ENCODE measurements around the gene KRT76.

KRT76 gene

GRCh38 chr12:52788192-52788875 is 11.2 kb upstream of the KRT76 start:
- no peak overlapping the region for H3K4me3 ChIP-seq (ENCODE audit: low read depth, low read length)
- H3K9ac ChIP-seq (ENCODE audit: low read length) = no peak overlapping the region
- H3K36me3 ChIP-seq (ENCODE audit: control insufficient read depth, insufficient read depth, low read length) = no peaks in the 10 kb centered on the region
- peaks cover 6% of the 10 kb centered on the region; the same call in 1 of the 2 replicates for H3K27me3 ChIP-seq (ENCODE audit: control insufficient read depth, insufficient read depth, low read length)
- H3K4me1 ChIP-seq (ENCODE audit: control insufficient read depth, insufficient read depth, low read length) = no peaks in the 10 kb centered on the region
- H3K27ac ChIP-seq (ENCODE audit: low read depth, low read length) = no peak overlapping the region
- H3K9me3 ChIP-seq (ENCODE audit: control insufficient read depth, insufficient read depth, low read depth, low read length) = no peaks in the 10 kb centered on the region

DNA sequence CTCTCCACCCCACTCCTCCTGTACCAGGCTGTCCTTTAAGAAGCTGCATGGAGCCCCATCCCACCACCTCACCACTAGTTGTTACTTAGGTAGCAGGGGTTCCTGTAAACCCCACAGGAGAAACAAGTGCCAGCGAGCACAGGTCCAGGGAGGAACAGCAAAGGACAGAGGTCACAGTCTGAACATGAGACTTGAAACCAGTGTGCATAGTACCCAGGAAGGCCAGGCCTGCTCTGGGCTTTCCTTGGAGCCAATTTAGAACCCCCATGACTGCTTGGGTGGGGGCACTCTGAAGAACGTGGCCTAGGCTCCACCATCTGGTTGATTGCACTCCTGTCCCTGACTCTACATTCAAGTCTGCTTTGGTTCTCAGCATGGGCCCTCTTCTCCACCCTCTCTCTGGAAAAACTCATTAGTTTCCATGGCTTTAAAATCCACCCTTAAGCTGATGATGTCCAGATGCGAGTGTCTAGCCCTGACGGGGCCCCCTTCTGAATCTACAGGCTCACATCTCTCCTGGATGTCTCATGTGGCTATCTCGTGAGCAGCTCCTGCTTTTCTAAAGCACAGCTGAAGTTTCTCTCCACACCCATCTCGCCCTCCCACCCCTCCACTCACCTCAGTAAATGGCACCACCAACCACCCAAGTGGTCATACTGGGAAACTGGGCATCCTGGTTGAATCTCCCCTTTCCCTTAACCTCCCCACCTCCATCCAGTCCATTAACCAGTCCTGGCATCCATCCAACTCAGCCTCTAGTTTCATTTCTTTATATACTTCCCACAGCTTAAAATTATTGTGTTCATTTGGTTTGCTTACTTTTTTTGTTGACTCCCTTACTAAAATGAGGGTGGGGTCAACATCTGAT is 10.4 kb upstream of the KRT76 start:
- Histone ChIP-seq H3K4me3 (ENCODE audit: low read depth, low read length) (no peak overlapping the region), H3K9me3 (ENCODE audit: control insufficient read depth, insufficient read depth, low read depth, low read length) (no peaks in the 10 kb centered on the region), H3K4me1 (ENCODE audit: control insufficient read depth, insufficient read depth, low read length) (no peaks in the 10 kb centered on the region), H3K9ac (ENCODE audit: low read length) (no peak overlapping the region), H3K27me3 (ENCODE audit: control insufficient read depth, insufficient read depth, low read length) (peaks cover 7% of the 10 kb centered on the region), H3K27ac (ENCODE audit: low read depth, low read length) (no peak overlapping the region), H3K36me3 (ENCODE audit: control insufficient read depth, insufficient read depth, low read length) (no peaks in the 10 kb centered on the region)

- no peaks in the 10 kb centered on the region for H3K4me1 ChIP-seq (ENCODE audit: control insufficient read depth, insufficient read depth, low read length)
- H3K4me3 ChIP-seq (ENCODE audit: low read depth, low read length) = no peak overlapping the region
- no peaks in the 10 kb centered on the region for H3K9me3 ChIP-seq (ENCODE audit: control insufficient read depth, insufficient read depth, low read depth, low read length)
- peaks cover 25% of the 10 kb centered on the region for H3K27me3 ChIP-seq (ENCODE audit: control insufficient read depth, insufficient read depth, low read length)
- H3K36me3 ChIP-seq (ENCODE audit: control insufficient read depth, insufficient read depth, low read length) = no peaks in the 10 kb centered on the region
- H3K27ac ChIP-seq (ENCODE audit: low read depth, low read length) = no peak overlapping the region
- H3K9ac ChIP-seq (ENCODE audit: low read length) = no peak overlapping the region
Observed at GRCh38 chr12:52784909-52785308, 7.8 kb upstream of the KRT76 start.

- Histone ChIP-seq H3K27ac (ENCODE audit: low read depth, low read length) (no peak overlapping the region), H3K36me3 (ENCODE audit: control insufficient read depth, insufficient read depth, low read length) (no peaks in the 10 kb centered on the region), H3K27me3 (ENCODE audit: control insufficient read depth, insufficient read depth, low read length) (peaks cover 29% of the 10 kb centered on the region), H3K4me3 (ENCODE audit: low read depth, low read length) (no peak overlapping the region), H3K9ac (ENCODE audit: low read length) (no peak overlapping the region), H3K4me1 (ENCODE audit: control insufficient read depth, insufficient read depth, low read length) (no peaks in the 10 kb centered on the region), H3K9me3 (ENCODE audit: control insufficient read depth, insufficient read depth, low read depth, low read length) (no peaks in the 10 kb centered on the region)
Observed at GRCh38 chr12:52783563-52784316, 6.6 kb upstream of the KRT76 start.

DNA sequence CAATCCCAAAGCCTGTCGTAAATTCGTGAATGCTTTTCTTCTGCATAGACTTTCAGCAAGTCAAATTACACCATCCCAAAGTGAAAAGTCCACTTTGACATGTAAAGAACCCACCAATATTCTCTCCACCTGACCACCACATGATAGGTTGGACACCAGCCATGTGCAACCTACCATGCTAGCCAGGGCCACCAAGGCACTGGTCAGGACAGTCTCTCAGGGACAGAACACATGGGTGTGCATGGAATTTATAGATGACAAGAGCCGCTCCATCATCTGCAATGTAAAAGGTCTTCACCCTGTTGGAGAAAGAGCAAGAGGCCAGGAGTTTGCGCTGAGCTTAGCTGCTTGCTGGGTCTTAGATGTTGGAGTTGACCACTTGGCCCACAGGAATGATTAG is 5.4 kb upstream of the KRT76 start:
- H3K27me3 ChIP-seq (ENCODE audit: control insufficient read depth, insufficient read depth, low read length) = peaks cover 32% of the 10 kb centered on the region

DNA sequence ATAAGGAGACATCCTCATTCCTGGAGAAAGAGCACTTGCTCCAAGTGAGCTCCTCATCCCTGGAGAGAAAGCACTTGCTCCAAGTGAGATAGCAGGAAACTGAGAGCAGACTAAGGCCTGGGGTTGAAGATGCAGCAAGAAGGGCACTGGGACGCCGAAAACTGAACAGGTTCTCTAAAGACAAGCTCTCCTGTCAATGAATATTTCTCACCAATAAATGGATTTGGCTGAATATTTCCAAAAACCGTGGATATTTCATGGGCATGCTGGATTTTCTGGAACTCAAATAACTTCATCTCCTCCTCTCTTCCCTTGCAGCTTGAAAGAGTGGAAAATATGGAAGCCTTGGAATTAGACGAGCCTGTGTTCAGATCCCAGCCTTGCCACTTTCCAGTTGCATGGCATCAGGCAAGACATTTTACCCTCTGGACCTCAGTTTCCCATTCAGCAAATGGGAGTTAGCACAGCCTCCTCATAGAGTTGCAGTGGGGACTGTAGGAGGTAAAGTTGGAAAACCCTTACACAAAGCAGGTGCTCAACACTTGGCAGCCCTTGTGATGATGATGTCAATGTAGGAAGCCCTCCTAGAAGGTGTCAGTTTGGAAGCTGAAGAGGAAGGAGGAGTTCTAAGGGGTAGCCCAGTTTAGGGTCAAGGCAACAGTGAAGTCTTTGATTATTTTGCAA is 4.4 kb upstream of the KRT76 start:
- Histone ChIP-seq H3K27me3 (ENCODE audit: control insufficient read depth, insufficient read depth, low read length) (peaks cover 38% of the 10 kb centered on the region), H3K9ac (ENCODE audit: low read length) (no peak overlapping the region), H3K9me3 (ENCODE audit: control insufficient read depth, insufficient read depth, low read depth, low read length) (no peaks in the 10 kb centered on the region), H3K4me1 (ENCODE audit: control insufficient read depth, insufficient read depth, low read length) (no peaks in the 10 kb centered on the region), H3K27ac (ENCODE audit: low read depth, low read length) (no peak overlapping the region), H3K36me3 (ENCODE audit: control insufficient read depth, insufficient read depth, low read length) (no peaks in the 10 kb centered on the region), H3K4me3 (ENCODE audit: low read depth, low read length) (no peak overlapping the region)

More for the DNA sequence above, 5.4 kb upstream of the KRT76 start:
- H3K9ac ChIP-seq (ENCODE audit: low read length) = no peak overlapping the region
- no peaks in the 10 kb centered on the region for H3K4me1 ChIP-seq (ENCODE audit: control insufficient read depth, insufficient read depth, low read length)
- no peak overlapping the region for H3K27ac ChIP-seq (ENCODE audit: low read depth, low read length)
- H3K9me3 ChIP-seq (ENCODE audit: control insufficient read depth, insufficient read depth, low read depth, low read length) = no peaks in the 10 kb centered on the region
- H3K4me3 ChIP-seq (ENCODE audit: low read depth, low read length) = no peak overlapping the region
- H3K36me3 ChIP-seq (ENCODE audit: control insufficient read depth, insufficient read depth, low read length) = no peaks in the 10 kb centered on the region

DNA sequence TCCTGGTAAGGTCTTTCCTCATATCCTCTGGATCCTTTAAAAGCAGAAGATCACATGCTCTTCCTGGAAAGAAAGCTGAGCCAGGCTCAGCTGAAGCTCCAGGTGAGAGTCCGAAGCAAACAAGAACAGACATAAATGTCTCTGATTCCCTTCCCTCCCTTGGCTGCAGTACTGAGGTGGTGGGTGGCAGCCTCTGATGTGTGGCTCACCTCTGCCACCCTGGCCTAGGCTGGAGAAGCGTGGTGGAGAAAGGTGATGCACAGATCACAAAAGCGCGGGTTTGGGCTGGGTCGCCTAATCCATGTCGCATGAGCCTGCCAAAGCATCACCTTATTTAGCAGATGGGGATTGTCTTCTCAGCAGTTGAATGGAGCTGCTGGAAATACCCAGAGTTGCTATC is 2.8 kb upstream of the KRT76 start:
- Histone ChIP-seq H3K9ac (ENCODE audit: low read length) (no peak overlapping the region), H3K36me3 (ENCODE audit: control insufficient read depth, insufficient read depth, low read length) (no peaks in the 10 kb centered on the region), H3K27ac (ENCODE audit: low read depth, low read length) (no peak overlapping the region), H3K4me3 (ENCODE audit: low read depth, low read length) (no peak overlapping the region), H3K9me3 (ENCODE audit: control insufficient read depth, insufficient read depth, low read depth, low read length) (no peaks in the 10 kb centered on the region), H3K27me3 (ENCODE audit: control insufficient read depth, insufficient read depth, low read length) (peaks cover 37% of the 10 kb centered on the region), H3K4me1 (ENCODE audit: control insufficient read depth, insufficient read depth, low read length) (no peaks in the 10 kb centered on the region)

DNA sequence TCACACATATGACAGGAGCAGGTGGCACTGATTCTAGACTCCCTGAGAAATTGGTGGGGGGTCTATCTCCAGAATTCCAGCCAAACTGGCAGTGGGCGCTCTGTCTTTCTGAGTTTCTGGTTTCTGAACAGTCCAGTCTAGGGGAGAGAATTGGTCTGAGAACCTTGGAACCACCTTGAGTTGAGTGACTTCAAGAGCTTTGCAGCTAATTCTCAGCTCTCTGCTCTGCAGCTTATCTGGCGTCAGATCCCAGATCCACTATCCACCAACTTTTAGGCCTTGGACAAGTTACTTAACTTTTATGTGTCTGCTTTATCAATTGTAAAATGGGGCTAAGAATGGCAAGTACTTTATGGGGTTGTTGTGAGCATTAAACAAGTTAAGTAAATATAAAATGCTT is 1.7 kb upstream of the KRT76 start:
- no peaks in the 10 kb centered on the region for H3K9me3 ChIP-seq (ENCODE audit: control insufficient read depth, insufficient read depth, low read depth, low read length)
- H3K9ac ChIP-seq (ENCODE audit: low read length) = no peak overlapping the region
- no peaks in the 10 kb centered on the region for H3K36me3 ChIP-seq (ENCODE audit: control insufficient read depth, insufficient read depth, low read length)
- H3K27me3 ChIP-seq (ENCODE audit: control insufficient read depth, insufficient read depth, low read length) = peaks cover 35% of the 10 kb centered on the region
- no peak overlapping the region for H3K27ac ChIP-seq (ENCODE audit: low read depth, low read length)
- no peaks in the 10 kb centered on the region for H3K4me1 ChIP-seq (ENCODE audit: control insufficient read depth, insufficient read depth, low read length)
- H3K4me3 ChIP-seq (ENCODE audit: low read depth, low read length) = no peak overlapping the region

DNA sequence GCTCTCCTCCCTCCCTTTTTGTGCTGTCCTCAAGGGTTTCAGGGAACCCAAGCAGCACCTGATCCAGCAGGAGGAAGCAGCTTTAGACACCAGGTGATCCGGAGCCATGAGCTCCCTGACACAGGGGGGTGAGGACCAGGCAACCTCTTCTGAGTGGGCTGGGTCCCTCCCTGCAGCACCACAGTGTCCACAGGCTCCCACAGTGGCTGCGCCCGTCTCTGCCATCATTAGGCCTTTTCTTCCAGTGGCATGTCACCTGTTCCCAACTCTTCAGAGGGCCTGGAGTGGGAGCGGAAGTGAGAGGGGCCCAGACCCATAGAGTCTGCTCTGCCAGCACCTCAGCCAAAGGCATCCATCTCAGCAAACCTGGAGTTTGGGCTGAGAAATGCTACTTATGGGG is 421 bp upstream of the KRT76 start:
- peaks cover 34% of the 10 kb centered on the region for H3K27me3 ChIP-seq (ENCODE audit: control insufficient read depth, insufficient read depth, low read length)
- no peak overlapping the region for H3K27ac ChIP-seq (ENCODE audit: low read depth, low read length)
- H3K9ac ChIP-seq (ENCODE audit: low read length) = no peak overlapping the region
- no peaks in the 10 kb centered on the region for H3K9me3 ChIP-seq (ENCODE audit: control insufficient read depth, insufficient read depth, low read depth, low read length)
- no peak overlapping the region for H3K4me3 ChIP-seq (ENCODE audit: low read depth, low read length)
- H3K4me1 ChIP-seq (ENCODE audit: control insufficient read depth, insufficient read depth, low read length) = no peaks in the 10 kb centered on the region
- no peaks in the 10 kb centered on the region for H3K36me3 ChIP-seq (ENCODE audit: control insufficient read depth, insufficient read depth, low read length)

DNA sequence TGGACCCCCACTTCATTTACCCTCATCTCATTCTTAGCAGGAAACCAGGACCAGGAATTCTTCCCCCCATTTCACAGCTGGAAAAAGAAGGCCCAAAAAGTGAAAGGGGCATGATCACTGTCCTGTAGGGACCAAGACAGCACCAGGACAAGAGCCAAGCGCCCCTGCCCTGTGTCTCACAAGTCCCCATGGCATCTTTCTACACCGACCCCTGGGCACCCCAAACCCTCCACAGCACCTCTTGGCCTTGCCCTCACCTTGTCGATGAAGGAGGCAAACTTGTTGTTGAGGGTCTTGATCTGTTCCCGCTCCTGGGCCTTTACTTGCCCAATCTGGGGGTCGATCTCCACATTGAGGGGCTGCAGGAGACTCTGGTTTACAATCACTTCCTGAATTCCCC is 710 bp downstream of the KRT76 start:
- no peaks in the 10 kb centered on the region for H3K36me3 ChIP-seq (ENCODE audit: control insufficient read depth, insufficient read depth, low read length)
- no peaks in the 10 kb centered on the region for H3K9me3 ChIP-seq (ENCODE audit: control insufficient read depth, insufficient read depth, low read depth, low read length)

More for the DNA sequence above, 710 bp downstream of the KRT76 start:
- Histone ChIP-seq H3K27ac (ENCODE audit: low read depth, low read length) (no peak overlapping the region), H3K4me3 (ENCODE audit: low read depth, low read length) (no peak overlapping the region), H3K9ac (ENCODE audit: low read length) (no peak overlapping the region), H3K27me3 (ENCODE audit: control insufficient read depth, insufficient read depth, low read length) (peaks cover 31% of the 10 kb centered on the region), H3K4me1 (ENCODE audit: control insufficient read depth, insufficient read depth, low read length) (no peaks in the 10 kb centered on the region)
